Anterior cingulate cortex (tissue), 58 donors: ENCODE data around the gene STH.

ENCODE experiments used
- DNase-seq, 58 donors: peaks; one replicate each; lab custom pipeline; 2025; lab: John Stamatoyannopoulos, UW

The STH gene

GRCh38 chr17:45982791-45983613 is 16.0 kb upstream of the STH start:
- DNase-seq = no peak

- DNase-seq = no peak
Observed at GRCh38 chr17:45983614-45984310, 15.3 kb upstream of the STH start.

GRCh38 chr17:45984368-45984767 is 14.7 kb upstream of the STH start:
- no peak for DNase-seq

GRCh38 chr17:45985447-45985846 is 13.6 kb upstream of the STH start:
- no peak for DNase-seq

GRCh38 chr17:45986056-45986455 is 13.0 kb upstream of the STH start:
- DNase-seq = no peak

- DNase-seq = no peak
Observed at GRCh38 chr17:45987706-45988105, 11.3 kb upstream of the STH start.

- DNase-seq = no peak
Observed at GRCh38 chr17:45989759-45990158, 9.3 kb upstream of the STH start.

- DNase-seq = no peak
Observed at GRCh38 chr17:45990886-45991285, 8.2 kb upstream of the STH start.

GRCh38 chr17:45991341-45991740 is 7.7 kb upstream of the STH start:
- no peak for DNase-seq

GRCh38 chr17:45992175-45992574 is 6.9 kb upstream of the STH start:
- peak in 5 of 58 donors; percentile 13 to 38 (median 29) for DNase-seq

GRCh38 chr17:45992904-45993303 is 6.1 kb upstream of the STH start:
- no peak for DNase-seq

GRCh38 chr17:45993962-45994627 is 5.0 kb upstream of the STH start:
- DNase-seq = no peak

GRCh38 chr17:45994987-45995386 is 4.1 kb upstream of the STH start:
- DNase-seq = no peak

- no peak for DNase-seq
Observed at GRCh38 chr17:45995627-45996270, 3.3 kb upstream of the STH start.

GRCh38 chr17:45996282-45996937 is 2.6 kb upstream of the STH start:
- DNase-seq = no peak

- no peak for DNase-seq
Observed at GRCh38 chr17:45997166-45997565, 1.9 kb upstream of the STH start.

GRCh38 chr17:45997624-45998023 is 1.4 kb upstream of the STH start:
- DNase-seq = no peak

GRCh38 chr17:45999900-46000290 is 845 bp downstream of the STH start:
- no peak for DNase-seq

- DNase-seq = peak in 1 of 58 donors; percentile 18
Observed at GRCh38 chr17:46000292-46000691, 1.2 kb downstream of the STH start.

- peak in 1 of 58 donors; percentile 15 for DNase-seq
Observed at GRCh38 chr17:46000757-46001156, 1.7 kb downstream of the STH start.
